Measurements from ENCODE around the gene AGPAT4.

DNA sequence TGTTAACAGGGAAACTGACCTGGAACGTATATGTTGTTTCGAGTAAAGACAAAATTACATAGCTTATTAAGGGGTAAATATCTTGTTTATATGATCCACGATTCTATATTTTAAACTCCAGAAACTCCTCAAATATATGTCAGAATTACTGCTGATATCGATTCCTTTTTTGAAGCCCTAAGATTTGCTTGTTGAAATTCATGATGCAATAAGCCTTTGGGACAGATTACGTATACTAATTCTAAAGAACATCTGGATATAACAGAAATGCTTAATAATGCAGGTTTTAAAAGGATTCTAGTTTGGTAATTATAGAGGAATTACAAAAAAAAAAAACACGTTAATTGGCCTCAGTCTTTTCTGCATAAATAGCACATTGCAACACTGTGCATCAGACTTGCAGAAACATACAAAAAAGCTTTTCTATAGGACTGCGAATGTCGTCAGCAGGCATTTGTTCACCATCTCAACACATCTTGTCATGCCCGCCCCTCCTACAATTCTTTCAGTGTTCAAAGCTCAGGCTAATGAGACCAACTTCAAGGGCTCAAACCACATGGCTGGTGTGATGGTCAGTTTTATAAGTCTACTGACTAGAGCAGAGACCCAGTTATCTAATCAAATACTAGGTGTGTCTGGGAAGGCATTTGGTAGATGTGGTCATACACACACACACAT, 74.9 kb downstream of the AGPAT4 start:
- TF ChIP-seq CTCF (IDR thresholded peaks at IDR 0.05), result no peak
- TF ChIP-seq EZH2 (IDR thresholded peaks at IDR 0.05; ENCODE audit: borderline replicate concordance, insufficient read depth, low read depth, low read length, poor library complexity, severe bottlenecking), result no peak

All from B cell (primary cell).